ENCODE measurements around the gene EML6.
"Not testable (repeated sequence)": the region's sequence is repeated elsewhere in the genome, so short reads cannot be mapped to it uniquely, and the experiment has no call there.

The EML6 gene

GRCh38 chr2:54845514-54845913, 122.1 kb downstream of the EML6 start:
- DNase-seq (ENCODE audit: low spot score) = no peak

GRCh38 chr2:54850171-54851122, 127.0 kb downstream of the EML6 start:
- no peak for DNase-seq (ENCODE audit: low spot score)

GRCh38 chr2:54853616-54854310, 130.3 kb downstream of the EML6 start:
- no peak for DNase-seq (ENCODE audit: low spot score)

GRCh38 chr2:54855434-54855833, 132.0 kb downstream of the EML6 start:
- no peak for DNase-seq (ENCODE audit: low spot score)

- no peak for DNase-seq (ENCODE audit: low spot score)
Observed at GRCh38 chr2:54858021-54858681, 134.7 kb downstream of the EML6 start.

- DNase-seq (ENCODE audit: low spot score) = no peak
Observed at GRCh38 chr2:54859416-54859815, 136.0 kb downstream of the EML6 start.

GRCh38 chr2:54859997-54860701, 136.7 kb downstream of the EML6 start:
- DNase-seq (ENCODE audit: low spot score) = no peak

GRCh38 chr2:54862229-54862628, 138.8 kb downstream of the EML6 start:
- no peak for DNase-seq (ENCODE audit: low spot score)

- no peak for DNase-seq (ENCODE audit: low spot score)
Observed at GRCh38 chr2:54862742-54863141, 139.3 kb downstream of the EML6 start.

- no peak for DNase-seq (ENCODE audit: low spot score)
Observed at GRCh38 chr2:54863660-54864059, 140.2 kb downstream of the EML6 start.

GRCh38 chr2:54864096-54864495, 140.6 kb downstream of the EML6 start:
- no peak for DNase-seq (ENCODE audit: low spot score)

- DNase-seq (ENCODE audit: low spot score) = no peak
Observed at GRCh38 chr2:54864727-54865126, 141.3 kb downstream of the EML6 start.

GRCh38 chr2:54866179-54866578, 142.7 kb downstream of the EML6 start:
- DNase-seq (ENCODE audit: low spot score) = no peak

- no peak for DNase-seq (ENCODE audit: low spot score)
Observed at GRCh38 chr2:54866868-54867267, 143.4 kb downstream of the EML6 start.

GRCh38 chr2:54867457-54867856, 144.0 kb downstream of the EML6 start:
- no peak for DNase-seq (ENCODE audit: low spot score)

GRCh38 chr2:54871457-54872107, 148.1 kb downstream of the EML6 start:
- DNase-seq (ENCODE audit: low spot score) = peak; percentile 50

GRCh38 chr2:54872780-54873179, 149.3 kb downstream of the EML6 start:
- DNase-seq (ENCODE audit: low spot score) = peak; percentile 47

GRCh38 chr2:54873236-54873635, 149.8 kb downstream of the EML6 start:
- not testable (repeated sequence) for DNase-seq (ENCODE audit: low spot score)

GRCh38 chr2:54876764-54877163, 153.3 kb downstream of the EML6 start:
- DNase-seq (ENCODE audit: low spot score) = no peak

GRCh38 chr2:54878182-54878581, 154.7 kb downstream of the EML6 start:
- DNase-seq (ENCODE audit: low spot score) = peak; percentile 53

GRCh38 chr2:54879032-54879431, 155.6 kb downstream of the EML6 start:
- no peak for DNase-seq (ENCODE audit: low spot score)
